ENCODE results near the gene UGDH. TPM values are rescaled to one million over a fixed set of nuclear protein-coding genes. Genes with fewer than 3 reads are reported as not detected.

The UGDH gene
- total and polyA plus RNA-seq, 2 of the 13 experiments (the other 11 are each of a cell fraction or from before 2014, with no cell fraction given) = 99.0 to 384 TPM

GRCh38 chr4:39527296-39528060, at the start of gene UGDH (continued):
- peak; percentile 33; the same call in 1 of the 2 replicates for TF ChIP-seq GLI4 (CRISPR knock-in tag; IDR thresholded peaks at IDR 0.05; ENCODE audit: borderline replicate concordance)
- TF ChIP-seq ZNF776 (CRISPR knock-in tag; IDR thresholded peaks at IDR 0.05) = 0 out of 2 replicates have a peak, but pooled peaks have one; percentile 70
- 0 out of 2 replicates have a peak, but pooled peaks have one; percentile 78 for TF ChIP-seq ZNF558 (CRISPR knock-in tag; IDR thresholded peaks at IDR 0.05; ENCODE audit: borderline replicate concordance)
- peak; percentile 97 for TF ChIP-seq SPEN (CRISPR knock-in tag; IDR thresholded peaks at IDR 0.05; ENCODE audit: low read depth)
- TF ChIP-seq RFX1 (IDR thresholded peaks at IDR 0.05) = no peak
- peak; percentile 90 for TF ChIP-seq ZSCAN21 (CRISPR knock-in tag; IDR thresholded peaks at IDR 0.05; ENCODE audit: borderline replicate concordance)
- 0 out of 2 replicates have a peak, but pooled peaks have one; percentile 41 for TF ChIP-seq ZNF691 (CRISPR knock-in tag; IDR thresholded peaks at IDR 0.05; ENCODE audit: borderline replicate concordance, low read depth)
- TF ChIP-seq GTF2F1 (IDR thresholded peaks at IDR 0.05; ENCODE audit: low read length) = peak; percentile 98
- TF ChIP-seq ZNF530 (CRISPR knock-in tag; IDR thresholded peaks at IDR 0.05; ENCODE audit: low read depth) = no peak
- peak; percentile 71 for TF ChIP-seq ZNF883 (CRISPR knock-in tag; IDR thresholded peaks at IDR 0.05; ENCODE audit: not compliant biosample characterization)
- TF ChIP-seq ARID2 (CRISPR knock-in tag; IDR thresholded peaks at IDR 0.05; ENCODE audit: borderline replicate concordance) = peak; percentile 87; the same call in 1 of the 2 replicates
- TF ChIP-seq TFDP1 (CRISPR knock-in tag; IDR thresholded peaks at IDR 0.05; ENCODE audit: borderline replicate concordance) = no peak; the same call in 1 of the 2 replicates
- peak; percentile 96 for TF ChIP-seq ZNF709 (CRISPR knock-in tag; IDR thresholded peaks at IDR 0.05)
- 0 out of 2 replicates have a peak, but pooled peaks have one; percentile 53 for TF ChIP-seq ZSCAN12 (CRISPR knock-in tag; IDR thresholded peaks at IDR 0.05)
- TF ChIP-seq IRX3 (CRISPR knock-in tag; IDR thresholded peaks at IDR 0.05; ENCODE audit: borderline replicate concordance, low read depth) = peak; percentile 71; the same call in 1 of the 2 replicates
- peak; percentile 41; the same call in 1 of the 2 replicates for TF ChIP-seq ZNF7 (CRISPR knock-in tag; IDR thresholded peaks at IDR 0.05)
- TF ChIP-seq HES4 (CRISPR knock-in tag; IDR thresholded peaks at IDR 0.05; ENCODE audit: borderline replicate concordance) = peak; percentile 69; the same call in 1 of the 2 replicates
- TF ChIP-seq CHD4 (IDR thresholded peaks at IDR 0.05; ENCODE audit: borderline replicate concordance, low read length) = no peak
- TF ChIP-seq ZFP41 (CRISPR knock-in tag; IDR thresholded peaks at IDR 0.05; ENCODE audit: borderline replicate concordance) = no peak
- TF ChIP-seq CCAR2 (optimal IDR thresholded peaks at IDR 0.05; ENCODE audit: low read depth, low read length) = no peak
- TF ChIP-seq HDAC2 (CRISPR knock-in tag; IDR thresholded peaks at IDR 0.05) = peak; percentile 73
- TF ChIP-seq SMARCC2 (IDR thresholded peaks at IDR 0.05) = no peak
- TF ChIP-seq KDM5B (CRISPR knock-in tag; IDR thresholded peaks at IDR 0.05; ENCODE audit: borderline replicate concordance) = peak; percentile 59; the same call in 1 of the 2 replicates
- peak; percentile 61 for TF ChIP-seq U2AF1 (optimal IDR thresholded peaks at IDR 0.05; ENCODE audit: low read depth, low read length)
- TF ChIP-seq ZNF460 (CRISPR knock-in tag; IDR thresholded peaks at IDR 0.05; ENCODE audit: borderline replicate concordance) = peak; percentile 66; the same call in 1 of the 2 replicates
- TF ChIP-seq ARID3A (IDR thresholded peaks at IDR 0.05; ENCODE audit: low read depth, low read length) = no peak
